Measurements from ENCODE around the gene HELZ. TPM values are rescaled to one million over a fixed set of nuclear protein-coding genes. Genes with fewer than 3 reads are reported as not detected.
"Not testable (repeated sequence)": the region's sequence is repeated elsewhere in the genome, so short reads cannot be mapped to it uniquely, and the experiment has no call there.

HELZ gene
- total RNA-seq, 4 donors from 2014 or later = 63.5 to 123 (median 87.6) TPM

DNA sequence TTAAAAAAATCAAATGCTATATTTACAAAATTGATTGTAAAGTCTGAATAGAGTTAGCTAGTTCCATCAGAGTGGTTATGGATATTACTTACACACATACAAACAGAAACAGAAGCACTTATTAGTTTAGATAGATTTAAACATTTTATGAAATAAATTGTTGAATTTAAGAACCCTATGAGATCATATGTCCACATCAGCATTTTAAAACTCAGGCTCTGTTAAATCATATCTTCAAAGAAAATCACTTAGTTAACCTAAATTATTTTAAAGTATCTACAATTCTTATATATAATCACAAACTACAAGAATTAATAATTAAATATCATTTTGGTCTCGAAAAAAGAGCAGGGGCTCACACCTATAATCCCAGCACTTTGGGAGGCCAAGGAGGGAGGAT lies 42.5 kb downstream of the HELZ start:
- TF ChIP-seq, protein P1, sequence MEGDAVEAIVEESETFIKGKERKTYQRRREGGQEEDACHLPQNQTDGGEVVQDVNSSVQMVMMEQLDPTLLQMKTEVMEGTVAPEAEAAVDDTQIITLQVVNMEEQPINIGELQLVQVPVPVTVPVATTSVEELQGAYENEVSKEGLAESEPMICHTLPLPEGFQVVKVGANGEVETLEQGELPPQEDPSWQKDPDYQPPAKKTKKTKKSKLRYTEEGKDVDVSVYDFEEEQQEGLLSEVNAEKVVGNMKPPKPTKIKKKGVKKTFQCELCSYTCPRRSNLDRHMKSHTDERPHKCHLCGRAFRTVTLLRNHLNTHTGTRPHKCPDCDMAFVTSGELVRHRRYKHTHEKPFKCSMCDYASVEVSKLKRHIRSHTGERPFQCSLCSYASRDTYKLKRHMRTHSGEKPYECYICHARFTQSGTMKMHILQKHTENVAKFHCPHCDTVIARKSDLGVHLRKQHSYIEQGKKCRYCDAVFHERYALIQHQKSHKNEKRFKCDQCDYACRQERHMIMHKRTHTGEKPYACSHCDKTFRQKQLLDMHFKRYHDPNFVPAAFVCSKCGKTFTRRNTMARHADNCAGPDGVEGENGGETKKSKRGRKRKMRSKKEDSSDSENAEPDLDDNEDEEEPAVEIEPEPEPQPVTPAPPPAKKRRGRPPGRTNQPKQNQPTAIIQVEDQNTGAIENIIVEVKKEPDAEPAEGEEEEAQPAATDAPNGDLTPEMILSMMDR (IDR thresholded peaks at IDR 0.05) = no peak
- ATAC-seq (ENCODE audit: low FRiP score) (no peak), DNase-seq (ENCODE audit: low spot score) (no peak)

DNA sequence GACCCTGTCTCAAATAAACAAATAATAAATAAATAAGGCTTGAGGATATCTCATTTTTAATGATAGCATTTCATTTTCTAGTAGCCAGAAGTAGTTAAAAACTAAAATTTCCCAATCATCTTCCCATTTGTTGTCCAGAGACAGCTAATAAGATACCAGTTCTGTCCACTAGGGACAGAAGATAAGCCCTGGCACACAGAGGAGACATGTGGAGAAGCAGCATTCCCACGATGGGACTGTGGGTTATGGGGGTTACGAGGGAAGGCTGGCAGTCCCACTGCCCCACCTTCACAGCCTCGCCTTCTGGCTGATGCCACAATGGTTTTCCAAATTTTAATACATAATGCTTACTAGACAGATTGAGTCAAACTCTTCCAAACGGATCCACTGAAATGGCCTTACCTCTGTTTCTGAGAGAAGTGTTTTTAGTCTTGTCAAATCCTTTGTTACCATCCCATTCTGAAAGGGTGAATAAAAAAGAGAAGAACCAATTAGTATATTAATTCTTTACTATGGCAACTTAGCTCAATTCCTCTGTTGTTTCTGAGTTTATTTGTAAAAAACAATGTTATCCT lies 44.2 kb downstream of the HELZ start:
- ATAC-seq (ENCODE audit: low FRiP score) (no peak), DNase-seq (ENCODE audit: low spot score) (no peak)
- TF ChIP-seq, protein P1 (IDR thresholded peaks at IDR 0.05) = no peak

- no peak for ATAC-seq (ENCODE audit: low FRiP score)
- no peak for DNase-seq (ENCODE audit: low spot score)
- TF ChIP-seq, protein P1 (IDR thresholded peaks at IDR 0.05) = no peak
These were observed 46.9 kb downstream of the HELZ start for GRCh38 chr17:67198131-67198530.

DNA sequence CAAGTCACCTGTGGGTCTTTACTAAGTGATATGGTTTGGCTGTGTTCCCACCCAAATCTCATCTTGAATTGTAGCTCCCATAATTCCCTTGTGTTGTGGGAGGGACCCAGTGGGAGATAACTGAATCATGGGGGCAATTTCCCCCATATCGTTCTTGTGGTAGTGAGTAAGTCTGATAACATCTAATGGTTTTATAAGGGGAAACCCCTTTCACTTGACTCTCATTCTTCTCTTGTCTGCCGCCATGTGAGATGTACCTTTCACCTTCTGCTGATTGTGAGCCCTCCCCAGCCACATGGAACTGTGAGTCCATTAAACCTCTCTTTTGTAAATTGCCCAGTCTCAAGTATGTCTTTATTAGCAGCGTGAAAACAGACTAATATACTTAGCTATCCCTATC lies 48.0 kb downstream of the HELZ start:
- not testable (repeated sequence) for ATAC-seq (ENCODE audit: low FRiP score); DNase-seq (ENCODE audit: low spot score)

- ATAC-seq (ENCODE audit: low FRiP score) = no peak
- TF ChIP-seq, protein P1 (IDR thresholded peaks at IDR 0.05) = no peak
- DNase-seq (ENCODE audit: low spot score) = no peak
These were observed 48.6 kb downstream of the HELZ start for GRCh38 chr17:67196422-67196821.

DNA sequence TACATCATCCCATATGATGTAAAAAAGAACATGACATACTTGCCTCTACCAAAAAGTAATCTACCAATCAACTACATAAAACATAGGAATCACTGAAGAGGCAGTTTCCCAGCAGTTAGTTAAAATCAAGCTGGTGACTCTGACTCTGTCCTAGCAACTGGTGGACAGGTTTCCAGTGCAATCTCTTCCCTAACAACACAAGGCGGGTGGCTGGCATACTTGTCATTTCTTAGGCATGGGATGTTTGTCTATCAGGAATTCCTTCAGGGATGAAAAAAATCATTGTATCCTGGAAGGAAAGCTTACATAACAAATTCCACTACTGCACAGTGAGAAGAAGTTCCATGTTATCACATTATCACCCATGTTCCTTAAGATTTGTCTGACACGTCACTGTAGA lies 50.9 kb downstream of the HELZ start:
- DNase-seq (ENCODE audit: low spot score) (no peak), ATAC-seq (ENCODE audit: low FRiP score) (no peak)
- TF ChIP-seq, protein P1 (IDR thresholded peaks at IDR 0.05) = no peak

- DNase-seq (ENCODE audit: low spot score) (no peak), ATAC-seq (ENCODE audit: low FRiP score) (no peak)
- TF ChIP-seq, protein P1 (IDR thresholded peaks at IDR 0.05) = no peak
These were observed 57.1 kb downstream of the HELZ start for GRCh38 chr17:67187927-67188326.
